ENCODE results near the gene ACAD11.
"Not testable (repeated sequence)": the region's sequence is repeated elsewhere in the genome, so short reads cannot be mapped to it uniquely, and the experiment has no call there.

The ACAD11 gene

GRCh38 chr3:132657869-132658747 lies 1.5 kb downstream of the ACAD11 start:
- H3K27me3 Mint-ChIP-seq = no peaks in the 10 kb centered on the region
- H3K4me1 Mint-ChIP-seq = peaks cover 42% of the 10 kb centered on the region
- no peak overlapping the region for H3K27ac Mint-ChIP-seq

GRCh38 chr3:132655471-132655870 lies 4.1 kb downstream of the ACAD11 start:
- ATAC-seq = no peak
- peaks cover 23% of the 10 kb centered on the region for H3K4me1 Mint-ChIP-seq

More at GRCh38 chr3:132657869-132658747, 1.5 kb downstream of the ACAD11 start:
- ATAC-seq = no peak
- peak overlapping the region; percentile 92 to 94 for H3K4me3 Mint-ChIP-seq
- no peaks in the 10 kb centered on the region for H3K9me3 Mint-ChIP-seq
- DNase-seq = no peak

GRCh38 chr3:132654721-132655120 lies 4.9 kb downstream of the ACAD11 start:
- no peak for ATAC-seq
- Mint-ChIP-seq H3K4me1 (peaks cover 23% of the 10 kb centered on the region), H3K27me3 (no peaks in the 10 kb centered on the region), H3K4me3 (no peak overlapping the region), H3K27ac (no peak overlapping the region), H3K9me3 (no peaks in the 10 kb centered on the region)
- DNase-seq = no peak

More at GRCh38 chr3:132655471-132655870, 4.1 kb downstream of the ACAD11 start:
- no peak for DNase-seq
- Mint-ChIP-seq H3K27ac (no peak overlapping the region), H3K4me3 (no peak overlapping the region), H3K27me3 (no peaks in the 10 kb centered on the region), H3K9me3 (no peaks in the 10 kb centered on the region)

GRCh38 chr3:132654190-132654589 lies 5.4 kb downstream of the ACAD11 start:
- Mint-ChIP-seq H3K9me3 (no peaks in the 10 kb centered on the region), H3K27me3 (no peaks in the 10 kb centered on the region), H3K4me3 (no peak overlapping the region), H3K4me1 (peaks cover 23% of the 10 kb centered on the region), H3K27ac (no peak overlapping the region)
- no peak for ATAC-seq
- DNase-seq = no peak

GRCh38 chr3:132652640-132653270 lies 6.9 kb downstream of the ACAD11 start:
- H3K27me3 Mint-ChIP-seq = no peaks in the 10 kb centered on the region
- DNase-seq (no peak), ATAC-seq (no peak)
- H3K4me3 Mint-ChIP-seq = no peak overlapping the region
- H3K4me1 Mint-ChIP-seq = peaks cover 15% of the 10 kb centered on the region
- H3K27ac Mint-ChIP-seq = no peak overlapping the region
- H3K9me3 Mint-ChIP-seq = no peaks in the 10 kb centered on the region

GRCh38 chr3:132650153-132650552 lies 9.5 kb downstream of the ACAD11 start:
- peak; percentile 70 for ATAC-seq
- no peak overlapping the region for H3K4me3 Mint-ChIP-seq
- no peaks in the 10 kb centered on the region for H3K27me3 Mint-ChIP-seq
- no peaks in the 10 kb centered on the region for H3K9me3 Mint-ChIP-seq
- no peak overlapping the region for H3K27ac Mint-ChIP-seq
- peaks cover 5% of the 10 kb centered on the region for H3K4me1 Mint-ChIP-seq
- DNase-seq = no peak

- H3K27ac Mint-ChIP-seq = no peak overlapping the region
These were observed 14.6 kb downstream of the ACAD11 start for GRCh38 chr3:132645058-132645457.

GRCh38 chr3:132643366-132643765 lies 16.2 kb downstream of the ACAD11 start:
- DNase-seq (no peak), ATAC-seq (no peak)
- H3K27me3 Mint-ChIP-seq = no peaks in the 10 kb centered on the region
- H3K4me3 Mint-ChIP-seq = no peak overlapping the region
- no peaks in the 10 kb centered on the region for H3K9me3 Mint-ChIP-seq
- H3K4me1 Mint-ChIP-seq = peaks cover 16% of the 10 kb centered on the region
- no peak overlapping the region for H3K27ac Mint-ChIP-seq

More at GRCh38 chr3:132645058-132645457, 14.6 kb downstream of the ACAD11 start:
- Mint-ChIP-seq H3K27me3 (no peaks in the 10 kb centered on the region), H3K9me3 (no peaks in the 10 kb centered on the region), H3K4me1 (peaks cover 16% of the 10 kb centered on the region), H3K4me3 (no peak overlapping the region)
- ATAC-seq (no peak), DNase-seq (no peak)

GRCh38 chr3:132642539-132642847 lies 17.1 kb downstream of the ACAD11 start:
- Mint-ChIP-seq H3K9me3 (no peaks in the 10 kb centered on the region), H3K27ac (no peak overlapping the region), H3K4me3 (no peak overlapping the region), H3K4me1 (peaks cover 16% of the 10 kb centered on the region), H3K27me3 (no peaks in the 10 kb centered on the region)
- DNase-seq (no peak), ATAC-seq (no peak)

GRCh38 chr3:132641837-132642538 lies 17.6 kb downstream of the ACAD11 start:
- DNase-seq (no peak), ATAC-seq (no peak)
- H3K9me3 Mint-ChIP-seq = no peaks in the 10 kb centered on the region
- H3K27ac Mint-ChIP-seq = no peak overlapping the region
- H3K4me3 Mint-ChIP-seq = no peak overlapping the region
- H3K27me3 Mint-ChIP-seq = no peaks in the 10 kb centered on the region
- H3K4me1 Mint-ChIP-seq = peaks cover 16% of the 10 kb centered on the region

- not testable (repeated sequence) for H3K27ac Mint-ChIP-seq, H3K27me3 Mint-ChIP-seq, H3K9me3 Mint-ChIP-seq, H3K4me3 Mint-ChIP-seq, DNase-seq, ATAC-seq
- H3K4me1 Mint-ChIP-seq = peaks cover 16% of the 10 kb centered on the region
These were observed 18.2 kb downstream of the ACAD11 start for GRCh38 chr3:132641427-132641826.

GRCh38 chr3:132638706-132639105 lies 20.9 kb downstream of the ACAD11 start:
- no peak for ATAC-seq
- no peak for DNase-seq
- no peak overlapping the region for H3K4me3 Mint-ChIP-seq
- no peaks in the 10 kb centered on the region for H3K27me3 Mint-ChIP-seq
- H3K27ac Mint-ChIP-seq = no peak overlapping the region
- no peaks in the 10 kb centered on the region for H3K9me3 Mint-ChIP-seq
- H3K4me1 Mint-ChIP-seq = peaks cover 8% of the 10 kb centered on the region

- Mint-ChIP-seq H3K4me1 (no peaks in the 10 kb centered on the region), H3K27ac (no peak overlapping the region), H3K27me3 (no peaks in the 10 kb centered on the region), H3K9me3 (no peaks in the 10 kb centered on the region), H3K4me3 (no peak overlapping the region)
- DNase-seq (no peak), ATAC-seq (no peak)
These were observed 22.0 kb downstream of the ACAD11 start for GRCh38 chr3:132637590-132637989.

GRCh38 chr3:132635052-132635451 lies 24.6 kb downstream of the ACAD11 start:
- Mint-ChIP-seq H3K27me3 (no peaks in the 10 kb centered on the region), H3K4me3 (no peak overlapping the region), H3K27ac (no peak overlapping the region), H3K9me3 (no peaks in the 10 kb centered on the region), H3K4me1 (peaks cover 3% of the 10 kb centered on the region)
- no peak for DNase-seq
- no peak for ATAC-seq

- peaks cover 9% of the 10 kb centered on the region for H3K4me1 Mint-ChIP-seq
- no peak overlapping the region for H3K4me3 Mint-ChIP-seq
- no peak overlapping the region for H3K27ac Mint-ChIP-seq
- ATAC-seq = no peak
- DNase-seq = no peak
- H3K27me3 Mint-ChIP-seq = no peaks in the 10 kb centered on the region
- H3K9me3 Mint-ChIP-seq = no peaks in the 10 kb centered on the region
These were observed 29.0 kb downstream of the ACAD11 start for GRCh38 chr3:132630612-132631011.

- no peaks in the 10 kb centered on the region for H3K27me3 Mint-ChIP-seq
- H3K4me1 Mint-ChIP-seq = peaks cover 9% of the 10 kb centered on the region
- H3K4me3 Mint-ChIP-seq = no peak overlapping the region
- H3K9me3 Mint-ChIP-seq = no peaks in the 10 kb centered on the region
- peak; percentile 43 for ATAC-seq
- peak overlapping the region in 1 of 2 donors; percentile 7 for H3K27ac Mint-ChIP-seq
- DNase-seq = no peak
These were observed 29.7 kb downstream of the ACAD11 start for GRCh38 chr3:132629928-132630327.
